ENCODE measurements around the gene CREB3L2.

GRCh38 chr7:137915266-137915665, 86.6 kb downstream of the CREB3L2 start:
- TF ChIP-seq CTCF (IDR thresholded peaks at IDR 0.05; ENCODE audit: poor library complexity) (no peak), EZH2 (IDR thresholded peaks at IDR 0.05; ENCODE audit: borderline replicate concordance) (no peak)

Measured in hepatocyte (in vitro differentiated cells).